Activated CD4-positive, alpha-beta T cell treated with anti-CD3 and anti-CD28 coated beads for 48 hours (primary cell): ENCODE results near the gene STPG2.
"Not testable (repeated sequence)": the region's sequence is repeated elsewhere in the genome, so short reads cannot be mapped to it uniquely, and the experiment has no call there.

Experiments used
- DNase-seq: peaks from one replicate; pipeline ENCODE4 v3.0.0-alpha.2; 2020

Gene STPG2

DNA sequence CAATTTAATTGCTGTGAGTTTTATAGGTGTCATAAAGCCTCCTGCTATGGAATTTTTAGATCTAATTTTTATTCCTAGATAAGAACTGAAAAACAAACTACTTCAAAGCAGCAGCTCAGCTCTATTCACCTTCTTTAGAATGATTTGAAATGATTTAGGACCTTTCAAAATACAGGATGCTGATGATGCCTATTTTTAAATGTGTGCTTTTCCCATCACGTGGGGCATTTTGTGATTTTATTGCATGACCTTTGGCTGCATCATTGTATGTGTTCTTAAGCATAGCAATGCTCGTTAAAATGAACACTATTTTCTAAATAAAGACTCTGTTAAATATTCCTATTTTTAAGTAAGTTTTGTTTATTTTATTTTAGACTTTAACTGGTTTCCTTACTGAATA is 537.3 kb downstream of the STPG2 start:
- DNase-seq: no peak

DNA sequence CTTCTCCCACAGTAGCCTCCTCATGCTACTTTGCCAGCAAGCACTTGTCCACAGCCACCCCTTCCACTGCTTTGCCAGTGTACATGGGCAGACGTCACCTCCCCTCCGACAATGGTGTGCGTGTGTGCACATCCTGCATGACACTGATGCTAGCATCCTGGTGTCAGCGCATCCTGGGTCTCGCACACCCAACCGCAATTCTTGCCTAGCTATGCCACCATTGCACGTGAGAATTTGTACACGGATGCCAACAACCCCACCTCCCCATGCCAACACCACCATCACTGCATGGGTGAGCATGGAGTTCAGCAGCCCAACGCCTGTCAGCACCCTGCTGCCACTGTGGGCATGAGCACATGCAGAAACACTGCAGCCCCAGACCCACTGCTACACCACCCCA is 550.0 kb downstream of the STPG2 start:
- DNase-seq: no peak

DNA sequence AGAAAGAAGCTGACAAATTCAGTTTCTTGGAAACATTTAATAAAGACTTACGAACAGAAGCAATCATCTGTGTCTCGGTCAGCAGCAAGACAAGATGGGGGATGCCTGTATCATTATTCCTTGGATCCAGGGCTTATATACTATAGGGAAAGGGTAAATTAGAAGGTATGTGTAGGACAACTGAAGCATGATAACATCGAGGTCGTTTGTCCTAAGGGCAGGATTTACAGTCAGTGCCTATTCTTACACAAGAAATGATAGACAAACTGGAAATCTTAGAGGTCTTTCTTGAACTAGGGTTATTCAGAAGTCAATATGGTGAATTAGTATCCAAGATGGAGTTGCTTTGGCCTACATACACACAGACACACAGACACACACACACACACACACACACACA is 553.0 kb downstream of the STPG2 start:
- DNase-seq: no peak

DNA sequence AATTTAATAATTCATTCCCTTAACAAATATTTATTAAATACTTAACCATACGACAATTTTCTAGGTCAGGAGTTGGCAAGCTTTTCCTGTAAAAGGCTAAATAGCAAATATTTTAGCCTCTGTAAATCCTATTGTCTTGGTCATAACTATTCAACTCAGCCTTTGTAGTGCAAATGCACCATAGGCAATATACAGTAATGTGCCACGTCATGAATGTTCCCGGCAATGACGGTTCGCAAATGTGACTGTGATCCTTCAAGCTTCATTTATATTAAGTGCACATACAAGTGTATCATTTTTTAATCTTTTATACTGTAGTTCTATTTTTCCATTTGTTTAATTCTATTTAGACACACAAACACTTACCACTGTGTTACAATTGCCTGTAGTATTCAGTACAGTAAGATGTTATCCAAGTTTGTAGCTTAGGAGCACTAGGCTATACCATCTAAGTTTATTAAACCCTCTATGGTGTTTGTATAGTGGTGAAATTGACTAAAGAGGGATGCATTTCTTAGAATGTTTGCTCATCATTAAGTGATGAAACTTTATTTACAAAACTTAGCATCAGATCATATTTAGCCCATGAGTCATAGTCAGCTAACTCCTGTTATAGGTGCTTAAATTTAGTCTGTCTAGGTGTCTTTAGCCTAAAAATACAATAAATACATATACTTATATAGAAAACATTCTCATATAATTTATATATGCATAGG is 553.6 kb downstream of the STPG2 start:
- DNase-seq: no peak

DNA sequence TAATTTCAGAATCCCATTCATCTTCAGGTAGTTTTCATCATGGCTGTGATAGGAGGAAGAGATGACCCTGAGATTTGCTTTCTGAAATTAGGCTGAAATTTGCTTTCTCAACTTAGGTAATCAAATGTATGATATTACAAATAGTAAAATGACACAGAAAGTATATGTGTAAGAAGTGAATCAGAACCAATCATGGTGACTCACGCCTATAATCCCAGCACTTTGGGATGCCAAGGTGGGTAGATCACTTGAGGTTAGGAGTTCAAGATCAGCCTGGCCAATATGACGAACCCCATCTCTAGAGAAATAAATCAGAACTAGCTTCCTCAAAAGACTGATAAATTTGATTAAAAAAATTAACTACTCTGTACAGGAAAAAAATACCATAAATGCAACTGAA is 555.4 kb downstream of the STPG2 start:
- DNase-seq: no peak

DNA sequence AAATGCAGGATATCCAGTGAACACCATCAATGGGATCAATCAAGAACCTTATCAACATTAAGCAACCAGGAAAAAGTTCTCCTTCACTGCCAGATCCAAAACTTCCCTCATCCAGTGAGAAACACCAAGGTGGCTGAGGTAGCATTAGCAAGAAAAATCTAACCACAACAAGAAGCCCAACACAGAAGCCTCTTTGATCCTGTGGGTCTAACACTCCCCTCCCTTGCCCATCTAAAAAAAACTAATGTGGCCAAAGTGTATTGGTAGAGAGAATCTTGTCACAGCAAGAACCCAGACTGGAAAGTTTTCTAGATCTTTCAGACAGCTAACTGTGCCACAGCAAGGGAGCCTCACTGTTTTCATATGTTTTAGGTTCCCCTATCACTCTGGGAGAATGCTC is 558.0 kb downstream of the STPG2 start:
- DNase-seq: no peak

DNA sequence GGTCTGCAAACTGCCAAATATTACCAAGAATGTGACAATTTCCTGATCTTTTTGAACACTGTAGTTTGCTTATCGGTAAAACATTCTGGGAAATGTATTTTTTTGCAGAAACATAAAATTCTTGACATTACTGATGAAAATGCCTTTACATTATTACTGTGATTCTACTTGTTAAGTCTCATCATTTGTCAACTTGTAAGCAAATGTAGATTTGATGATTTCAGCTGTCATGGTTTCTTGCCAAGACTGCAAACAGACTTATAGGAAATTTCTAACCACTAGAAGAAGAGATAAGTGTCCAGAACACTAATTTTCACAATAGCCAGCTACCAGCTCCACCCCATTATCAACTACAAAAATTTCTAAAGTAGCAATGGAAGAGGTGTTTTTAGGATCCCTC is 560.4 kb downstream of the STPG2 start:
- DNase-seq: no peak

DNA sequence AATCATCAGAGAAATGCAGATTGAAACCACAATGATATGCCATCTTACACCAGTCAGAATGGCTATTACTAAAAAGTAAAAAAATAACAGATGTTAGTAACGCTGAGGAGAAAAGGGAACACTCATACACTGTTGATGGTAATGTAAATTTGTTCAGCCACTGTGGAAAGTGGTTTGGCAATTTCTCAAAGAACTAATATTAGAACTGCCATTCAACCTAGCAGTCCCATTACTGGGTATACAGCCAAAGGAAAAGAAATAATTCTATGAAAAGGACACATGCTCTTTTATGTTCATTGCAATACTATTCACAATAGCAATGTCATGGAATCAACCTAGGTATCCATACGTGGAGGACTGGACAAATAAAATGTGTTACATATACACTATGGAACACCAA is 566.3 kb downstream of the STPG2 start:
- no peak for DNase-seq

DNA sequence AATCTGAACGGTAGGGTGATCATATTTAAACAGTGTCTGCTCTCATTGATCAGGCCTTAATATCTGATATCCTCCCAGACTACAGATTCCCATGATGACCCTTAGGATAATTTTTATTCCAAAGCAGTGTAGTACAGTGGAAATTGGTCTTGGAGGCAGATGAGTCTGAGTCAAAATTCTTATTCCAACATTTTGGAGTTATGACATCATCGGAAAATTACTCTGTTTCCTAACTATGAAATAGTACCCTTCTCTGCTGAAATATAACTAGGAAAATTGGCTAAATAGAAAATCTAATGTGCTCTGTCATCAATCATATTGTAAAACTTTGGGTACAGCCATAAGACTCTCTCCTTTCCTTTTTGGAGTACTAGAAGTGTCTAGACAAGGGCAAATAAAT is 583.3 kb downstream of the STPG2 start:
- no peak for DNase-seq

DNA sequence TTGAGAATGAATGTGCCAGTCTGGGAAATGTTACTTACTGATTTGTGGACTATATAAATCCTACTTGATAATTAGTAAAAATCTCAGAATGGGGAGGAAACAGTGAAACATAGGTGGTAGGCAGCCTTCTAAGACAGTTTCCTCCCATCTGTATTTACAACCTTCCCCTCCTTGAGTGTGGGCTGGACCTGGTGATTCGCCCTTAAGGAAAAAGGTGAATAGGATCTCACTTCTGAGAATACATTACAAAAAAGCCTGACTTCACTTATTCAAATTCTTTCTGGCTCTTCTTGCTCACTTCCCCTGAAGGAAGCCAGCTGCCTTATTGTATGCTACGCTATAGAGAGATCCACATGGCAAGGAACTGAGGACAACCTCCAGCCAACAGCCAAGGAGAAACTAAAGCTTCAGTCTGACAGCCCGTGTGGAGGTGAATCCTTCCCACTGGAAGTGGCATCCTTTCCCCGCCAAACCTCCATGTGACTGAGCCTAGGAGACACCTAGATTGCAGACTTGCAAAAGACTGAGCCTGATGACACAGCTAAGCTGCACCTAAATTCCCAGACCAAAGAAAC is 585.0 kb downstream of the STPG2 start:
- no peak for DNase-seq

DNA sequence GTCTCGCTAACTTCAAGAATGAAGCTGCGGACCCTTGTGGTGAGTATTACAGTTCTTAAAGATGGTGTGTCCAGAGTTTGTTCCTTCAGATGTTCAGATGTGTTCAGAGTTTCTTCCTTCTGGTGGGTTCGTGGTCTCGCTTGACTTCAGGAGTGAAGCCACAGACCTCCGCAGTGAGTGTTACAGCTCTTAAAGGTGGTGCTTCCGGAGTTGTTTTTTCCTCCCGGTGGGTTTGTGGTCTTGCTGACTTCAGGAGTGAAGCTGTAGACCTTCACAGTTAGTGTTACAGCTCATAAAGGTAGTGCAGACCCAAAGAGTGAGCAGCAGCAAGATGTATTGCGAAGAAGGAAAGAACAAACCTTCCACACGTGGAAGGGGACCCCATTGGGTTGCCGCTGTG is 592.6 kb downstream of the STPG2 start:
- not testable (repeated sequence) for DNase-seq

DNA sequence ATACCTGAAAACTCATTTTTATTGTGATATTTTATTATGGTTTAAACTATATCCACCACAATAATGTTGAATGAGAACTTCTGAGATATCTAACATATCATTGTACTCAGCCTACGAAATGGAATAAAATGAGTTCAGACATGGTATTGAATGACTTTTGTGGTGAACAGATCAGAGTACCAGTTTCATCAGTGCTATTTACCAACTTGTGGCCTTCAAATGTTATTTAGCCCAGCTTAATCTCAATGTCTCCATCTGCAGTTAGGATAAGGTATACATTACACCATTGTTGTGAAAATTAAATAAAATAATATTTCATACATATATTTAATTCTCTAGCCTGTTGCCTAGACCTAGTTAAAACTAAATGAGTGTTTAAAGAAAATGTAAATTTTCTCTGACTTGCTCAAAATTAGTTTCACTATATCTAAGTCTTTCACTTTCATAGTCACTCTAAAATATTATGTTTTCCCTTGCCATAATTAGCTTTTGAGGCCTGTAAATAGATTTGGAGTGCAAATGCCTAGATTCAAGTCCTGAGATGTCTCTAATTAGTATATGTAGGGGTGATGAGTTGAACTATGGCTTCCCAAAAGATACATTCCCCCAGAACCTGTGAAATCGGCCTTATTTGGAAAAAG is 594.2 kb downstream of the STPG2 start:
- no peak for DNase-seq

DNA sequence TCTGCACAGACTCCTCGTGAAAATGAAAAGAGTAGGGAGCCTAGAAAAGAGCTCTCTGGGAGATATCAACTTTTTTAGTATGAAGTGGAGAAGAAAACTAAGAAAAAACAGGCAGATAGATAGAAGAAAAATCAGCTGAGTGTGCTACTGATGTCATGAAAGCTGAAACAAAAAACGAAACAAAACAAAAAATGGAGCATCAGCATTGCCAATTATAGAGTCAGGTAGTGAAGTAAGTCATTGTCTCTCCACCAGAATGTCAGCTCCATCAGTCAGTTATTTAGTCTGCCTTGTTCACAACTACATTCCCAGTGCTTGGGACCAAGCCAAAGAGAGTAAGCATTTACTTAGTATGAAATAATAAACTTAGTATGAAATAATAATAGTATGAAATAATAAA is 595.1 kb downstream of the STPG2 start:
- no peak for DNase-seq

DNA sequence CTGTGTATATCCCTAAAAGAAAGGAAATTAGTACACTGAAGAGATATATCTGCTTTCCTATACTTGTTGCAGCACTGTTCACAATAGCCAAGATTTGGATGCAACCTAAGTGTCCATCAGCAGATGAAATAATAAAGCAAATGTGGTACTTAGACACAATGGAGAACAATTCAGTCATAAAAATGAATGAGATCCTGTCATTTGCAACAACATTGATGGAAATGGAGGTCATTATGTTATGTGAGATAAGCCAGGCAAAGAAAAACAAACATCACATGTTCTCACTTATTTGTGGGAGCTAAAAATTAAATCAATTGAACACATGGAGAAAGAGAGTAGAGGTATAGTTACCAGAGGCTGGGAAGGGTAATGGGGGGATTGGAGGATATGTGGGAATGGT is 611.9 kb downstream of the STPG2 start:
- no peak for DNase-seq

DNA sequence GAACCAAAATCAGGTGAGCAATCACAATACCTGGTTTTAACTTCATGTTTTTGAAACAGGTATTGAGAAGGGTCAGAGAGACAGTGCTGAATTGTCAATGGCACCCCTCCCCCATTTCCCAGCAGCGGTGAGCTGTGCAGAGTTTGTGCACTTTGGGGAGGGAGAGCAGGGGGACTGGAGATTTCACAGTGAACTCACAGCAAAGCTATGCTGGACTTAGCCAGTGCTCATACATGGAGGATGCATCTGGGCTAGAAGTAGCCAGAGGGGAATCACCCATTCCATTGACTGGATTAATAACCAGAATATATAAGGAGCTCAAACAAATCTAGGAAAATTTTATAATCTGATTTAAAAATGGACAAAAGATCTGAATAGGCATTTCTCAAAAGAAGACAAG is 612.6 kb downstream of the STPG2 start:
- DNase-seq: no peak

DNA sequence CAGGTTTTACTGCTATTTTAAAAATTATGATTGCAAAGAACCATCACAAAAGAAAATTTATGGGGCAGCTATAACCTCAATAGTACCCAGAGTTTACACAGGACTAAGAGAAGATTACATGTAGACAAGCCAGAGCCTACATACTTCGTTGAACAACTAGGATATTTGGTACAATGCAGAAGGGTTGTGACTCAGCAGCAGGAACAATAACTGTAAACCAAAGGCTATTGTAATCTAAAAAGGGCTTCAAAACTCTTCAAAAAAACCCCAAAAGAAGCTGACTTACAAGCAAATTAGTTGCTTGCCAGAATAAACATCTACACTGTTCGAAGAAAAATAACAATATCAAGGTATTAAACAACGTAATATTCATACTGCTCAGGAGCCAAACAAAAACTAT is 618.0 kb downstream of the STPG2 start:
- no peak for DNase-seq

DNA sequence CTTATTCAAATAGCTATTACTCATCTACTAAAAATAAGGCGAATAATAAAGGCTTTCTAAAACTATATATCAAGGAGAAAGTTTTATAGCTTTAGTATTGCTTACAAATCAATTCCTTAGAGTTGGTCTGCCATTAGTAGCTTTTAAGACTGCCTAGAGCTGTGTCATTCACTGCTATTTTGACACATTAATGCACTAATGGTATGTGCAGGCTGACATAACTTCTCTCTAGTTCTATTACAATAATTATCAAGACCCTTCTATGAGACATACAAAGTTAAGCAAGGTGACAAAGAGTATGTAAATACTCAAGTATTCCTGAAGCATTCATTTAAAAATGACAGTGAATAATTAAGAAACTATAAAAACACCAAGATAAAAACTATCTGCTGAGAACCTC is 625.3 kb downstream of the STPG2 start:
- no peak for DNase-seq

DNA sequence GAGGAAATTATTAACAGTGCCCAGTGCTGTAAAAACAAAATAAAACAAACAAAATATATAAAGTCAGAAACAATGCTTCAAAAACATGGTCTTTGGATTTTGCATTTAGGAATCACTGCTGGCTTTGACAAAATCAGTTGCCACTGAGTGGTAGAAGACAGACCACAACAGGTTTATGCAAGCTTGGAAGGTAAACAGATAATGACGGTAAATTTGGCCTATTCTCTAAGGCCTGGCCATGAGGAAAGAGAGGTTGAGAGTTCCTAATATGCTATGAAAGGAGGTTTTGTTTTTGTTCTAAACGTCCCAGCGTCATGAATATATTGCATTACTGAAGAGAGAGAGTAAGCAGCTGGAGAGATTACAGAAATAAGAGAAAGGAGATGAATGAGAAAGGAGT is 629.4 kb downstream of the STPG2 start:
- no peak for DNase-seq
